ENCODE data around the gene ZNF827.
A peak's percentile ranks its signal among the peaks of the same experiment; 100 is the strongest.

ZNF827 gene

GRCh38 chr4:145886871-145887240 is 51.8 kb downstream of the ZNF827 start:
- no peak for DNase-seq

DNA sequence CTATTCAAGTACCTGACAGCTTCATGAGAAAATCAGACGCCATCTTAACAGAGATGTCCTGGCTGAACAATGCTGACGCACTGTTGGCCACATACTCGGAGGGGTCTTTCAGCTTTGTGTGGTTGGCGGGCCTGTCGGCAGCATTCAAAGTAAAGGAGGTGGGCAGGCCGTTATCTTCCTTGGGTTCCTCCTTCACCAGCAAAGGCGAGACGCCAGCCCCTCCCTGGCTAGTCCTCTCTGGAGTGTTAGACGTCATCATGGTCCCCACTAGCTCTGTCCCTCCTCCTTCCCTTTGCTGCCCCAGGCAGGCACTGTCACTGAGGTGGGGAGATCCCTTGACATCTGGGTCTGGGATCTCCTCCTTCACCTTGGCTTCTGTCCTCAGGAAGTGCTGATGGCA is 53.0 kb downstream of the ZNF827 start:
- no peak for DNase-seq

DNA sequence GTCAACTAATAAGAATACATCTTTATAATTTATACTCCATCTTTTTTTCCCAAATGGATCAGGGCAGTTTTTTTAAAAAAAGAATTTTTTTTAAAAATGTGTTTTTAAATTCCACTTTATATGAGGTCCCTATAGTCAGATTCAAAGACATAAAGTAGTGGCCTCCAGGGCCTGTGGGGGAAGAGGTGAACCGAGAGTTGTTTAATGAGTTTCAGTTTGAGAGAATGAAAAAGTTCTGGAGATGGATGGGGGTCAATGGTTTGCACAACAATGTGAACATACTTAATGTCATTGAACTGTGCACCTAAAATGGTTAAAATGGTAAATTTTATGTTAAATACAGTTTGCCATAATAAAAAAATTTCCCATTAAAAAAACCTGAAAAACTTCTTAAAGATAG is 53.8 kb downstream of the ZNF827 start:
- DNase-seq: no peak

- no peak for DNase-seq
Measured at GRCh38 chr4:145883101-145883694, 55.4 kb downstream of the ZNF827 start.

DNA sequence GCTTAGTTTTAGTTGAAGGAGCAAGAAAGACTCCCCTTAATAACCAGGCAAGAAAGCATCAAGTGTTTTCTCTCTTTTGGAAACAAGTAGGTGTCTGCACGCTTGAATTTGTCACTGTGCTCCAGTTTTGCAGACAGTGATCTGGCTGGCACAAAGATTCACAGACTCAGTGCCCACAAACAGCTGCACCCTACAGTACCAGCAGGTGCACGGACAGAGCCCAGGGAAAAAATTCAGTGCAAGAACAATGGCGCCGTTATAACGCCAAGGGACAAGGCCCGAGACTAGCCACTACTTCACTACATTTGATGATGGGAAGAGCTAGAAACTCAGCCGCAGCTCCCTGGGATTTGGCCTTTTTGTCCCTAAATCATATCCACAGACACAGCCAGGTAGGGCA is 56.0 kb downstream of the ZNF827 start:
- no peak for DNase-seq

- DNase-seq: no peak
Measured at GRCh38 chr4:145881989-145882388, 56.6 kb downstream of the ZNF827 start.

DNA sequence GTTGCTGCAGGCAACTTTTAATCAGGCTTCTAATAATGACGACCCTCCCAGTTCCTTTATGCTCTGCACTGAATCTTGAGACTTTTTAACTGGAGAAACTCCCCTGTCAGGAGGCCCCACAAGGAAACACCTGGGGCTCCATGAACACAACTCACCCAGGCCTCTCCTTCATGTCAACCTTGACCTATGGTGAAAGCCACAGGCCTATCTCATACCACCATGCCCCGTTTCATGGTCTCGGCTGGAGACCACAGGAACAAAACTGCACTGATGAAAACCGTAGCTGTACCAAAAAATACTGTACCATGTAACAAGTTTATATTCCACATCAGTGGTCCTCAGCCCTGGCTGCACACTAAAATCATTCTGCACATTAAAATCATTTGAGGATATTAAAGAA is 57.0 kb downstream of the ZNF827 start:
- no peak for DNase-seq

DNA sequence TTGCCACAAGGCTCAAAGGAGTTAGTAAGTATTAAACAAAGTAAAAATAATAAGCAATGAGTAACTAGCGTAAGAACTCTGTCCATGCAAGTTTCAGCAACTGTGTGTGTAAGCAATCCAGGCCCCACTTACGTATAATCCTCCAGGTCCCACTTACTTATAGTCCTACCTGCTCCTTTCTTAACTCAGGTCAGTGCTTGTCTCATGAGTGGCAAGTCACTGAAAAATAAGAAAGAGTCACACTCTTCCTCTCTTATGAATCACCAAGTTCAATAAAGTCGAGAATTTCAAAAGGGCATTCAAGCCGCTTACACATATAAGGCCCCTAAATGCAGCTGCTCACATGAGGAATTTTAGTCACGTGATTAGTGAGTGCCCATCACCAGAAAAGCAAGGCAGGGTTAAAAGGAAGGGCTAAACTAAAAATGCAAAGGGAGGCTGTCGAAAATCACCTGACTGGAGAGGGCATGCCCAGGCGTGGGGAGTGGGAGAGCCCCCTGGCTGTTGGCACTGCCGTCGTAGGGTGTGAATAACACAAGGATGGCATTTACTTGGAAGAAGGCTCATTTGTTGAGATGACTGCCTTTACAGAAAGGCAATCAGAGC is 58.2 kb downstream of the ZNF827 start:
- no peak for DNase-seq

- DNase-seq: no peak
Measured at GRCh38 chr4:145879598-145879997, 59.0 kb downstream of the ZNF827 start.

GRCh38 chr4:145878501-145879435 is 59.9 kb downstream of the ZNF827 start:
- DNase-seq: no peak

- no peak for DNase-seq
Measured at GRCh38 chr4:145876531-145877180, 62.0 kb downstream of the ZNF827 start.

GRCh38 chr4:145873901-145874300 is 64.7 kb downstream of the ZNF827 start:
- DNase-seq: no peak

DNA sequence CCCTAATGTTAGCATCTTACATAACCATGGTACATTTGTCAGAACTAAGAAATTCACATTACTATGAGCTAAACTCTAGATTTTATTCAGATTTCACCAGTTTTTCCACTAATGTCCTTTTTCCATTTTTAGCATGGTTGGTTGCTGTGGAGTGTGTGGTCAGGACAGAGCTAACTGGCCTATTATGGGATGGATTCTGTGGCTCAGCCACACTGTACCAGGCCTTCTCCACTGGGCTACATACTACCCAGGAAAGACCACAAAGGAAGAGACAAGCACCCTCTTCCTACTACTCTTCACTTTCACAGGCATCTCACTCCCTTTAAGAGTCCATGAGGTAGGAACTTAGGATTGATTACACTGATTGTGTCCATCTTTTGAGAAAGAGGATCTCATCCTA is 67.4 kb downstream of the ZNF827 start:
- DNase-seq: peak in 1 of 5 experiments; percentile 11

DNA sequence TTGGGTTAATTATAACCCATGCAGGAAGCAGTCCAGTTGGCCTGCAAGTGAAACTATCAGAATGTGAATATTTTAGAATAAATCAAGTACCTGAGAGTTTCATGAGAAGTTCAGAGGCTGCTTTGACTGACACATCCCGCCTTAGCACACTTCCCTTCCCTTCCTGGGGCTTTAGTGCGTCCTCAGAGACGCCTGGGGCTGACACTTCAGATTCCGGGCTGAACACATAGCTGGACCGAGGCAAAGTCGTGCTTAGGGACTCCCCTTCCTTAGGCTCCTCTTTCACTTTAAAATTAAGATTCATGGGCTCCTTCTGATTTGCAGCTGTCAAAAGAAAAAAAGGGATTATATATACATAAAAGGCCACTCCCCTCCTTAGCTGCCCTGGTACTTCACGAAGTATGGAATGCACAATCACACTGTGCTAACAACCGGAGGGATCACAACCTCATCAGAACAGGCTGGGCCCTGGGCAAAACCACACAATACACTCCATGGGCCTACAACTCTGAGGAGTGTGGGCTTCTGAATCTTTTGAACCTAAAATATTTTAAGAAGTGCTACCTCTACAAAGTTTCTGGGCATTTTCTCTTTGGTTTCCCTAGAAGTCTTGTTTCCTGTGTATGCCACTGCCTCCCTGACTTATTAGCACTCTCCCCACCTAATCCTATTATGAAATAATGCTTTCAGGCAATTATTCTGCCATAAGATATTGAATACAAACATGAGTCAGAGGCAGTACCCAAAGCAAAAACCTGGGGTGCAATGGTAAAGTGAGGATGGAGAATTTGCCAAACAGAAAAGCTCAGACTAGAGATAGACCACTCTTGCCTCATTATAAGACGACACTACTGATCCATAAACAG is 68.2 kb downstream of the ZNF827 start:
- DNase-seq: no peak

DNA sequence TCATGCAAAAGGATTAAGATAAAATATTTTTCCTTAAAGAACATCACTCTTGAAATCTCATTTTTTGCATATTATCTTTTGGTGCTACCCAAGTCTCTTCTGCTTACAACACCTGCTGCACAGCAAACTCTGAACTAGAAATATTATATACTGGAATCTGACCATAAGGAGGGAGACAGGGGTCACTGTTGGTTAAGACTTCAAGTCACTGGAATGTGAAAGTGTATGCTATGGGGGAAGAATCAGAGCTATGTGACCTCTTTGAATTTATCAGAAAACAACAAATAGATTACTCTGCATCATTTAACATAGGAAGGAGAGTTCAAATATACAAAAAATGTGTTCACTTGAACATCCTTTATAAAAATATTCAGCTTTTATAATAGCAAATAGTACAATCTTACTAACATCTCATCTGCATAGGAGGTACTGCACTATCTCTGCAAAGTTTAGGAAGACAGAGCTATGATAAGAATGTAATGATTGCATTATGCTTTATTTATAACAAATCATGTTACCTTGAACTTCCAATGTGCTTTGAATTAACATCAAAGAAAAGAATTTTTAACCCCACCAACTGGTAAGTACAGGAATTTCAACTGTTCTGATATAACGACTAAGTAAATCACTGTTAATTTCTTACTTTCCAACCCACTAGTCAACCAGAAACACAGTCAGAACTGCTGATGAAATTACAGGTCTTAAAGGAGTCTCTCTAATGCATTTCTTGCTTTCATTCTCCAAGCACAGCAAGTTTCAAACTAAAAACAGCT is 69.8 kb downstream of the ZNF827 start:
- peak in 1 of 5 experiments; percentile 60 for DNase-seq

GRCh38 chr4:145867406-145867805 is 71.2 kb downstream of the ZNF827 start:
- no peak for DNase-seq

GRCh38 chr4:145866991-145867390 is 71.6 kb downstream of the ZNF827 start:
- no peak for DNase-seq

DNA sequence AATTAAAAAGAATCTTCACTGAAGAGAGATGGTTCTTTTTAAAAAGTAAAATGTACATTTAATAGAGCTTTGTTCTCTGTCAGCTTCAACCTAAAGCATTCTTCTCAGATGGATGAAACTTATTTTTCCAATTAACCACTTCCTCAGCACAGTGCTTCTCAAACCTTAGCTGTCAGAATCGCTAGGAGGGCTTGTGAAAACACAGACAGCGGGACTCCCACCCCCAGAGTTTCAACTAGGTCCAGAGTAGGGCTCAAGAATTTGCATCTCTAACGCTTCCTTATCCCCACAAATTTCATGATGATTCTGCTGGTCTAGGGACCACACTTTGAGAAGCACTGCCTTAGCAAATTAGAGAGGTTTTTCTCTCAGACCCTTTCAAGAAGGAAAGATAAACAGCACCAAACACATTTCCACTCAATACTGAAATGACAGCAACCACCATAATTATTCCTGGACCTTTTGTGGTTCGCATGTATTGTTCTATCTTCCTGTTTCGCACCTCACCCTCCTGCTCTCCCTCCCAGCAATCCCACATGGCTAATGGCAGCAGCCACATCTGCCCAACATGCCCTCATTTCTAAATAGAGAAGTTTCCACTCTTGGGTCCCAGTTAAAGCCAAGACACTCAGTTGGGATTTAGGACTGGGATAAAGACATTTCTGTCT is 73.2 kb downstream of the ZNF827 start:
- DNase-seq: no peak

DNA sequence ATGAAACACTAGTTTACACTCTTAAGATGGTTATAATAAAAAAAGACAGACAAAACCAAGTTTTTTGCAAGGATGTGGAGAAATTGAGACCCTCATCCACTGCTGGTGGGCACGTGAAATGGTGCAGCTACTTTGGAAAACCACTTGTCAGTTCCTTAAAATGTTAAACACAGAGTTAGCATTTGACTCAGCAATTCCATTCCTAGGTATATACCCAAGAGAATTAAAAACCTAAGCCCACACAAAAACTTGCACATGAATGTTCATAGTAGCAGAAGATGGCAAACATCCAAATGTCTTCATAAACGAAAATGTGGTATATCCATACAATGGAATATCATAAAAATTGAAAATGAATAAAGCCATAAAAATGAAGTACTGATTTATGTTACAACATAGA is 75.4 kb downstream of the ZNF827 start:
- no peak for DNase-seq

DNA sequence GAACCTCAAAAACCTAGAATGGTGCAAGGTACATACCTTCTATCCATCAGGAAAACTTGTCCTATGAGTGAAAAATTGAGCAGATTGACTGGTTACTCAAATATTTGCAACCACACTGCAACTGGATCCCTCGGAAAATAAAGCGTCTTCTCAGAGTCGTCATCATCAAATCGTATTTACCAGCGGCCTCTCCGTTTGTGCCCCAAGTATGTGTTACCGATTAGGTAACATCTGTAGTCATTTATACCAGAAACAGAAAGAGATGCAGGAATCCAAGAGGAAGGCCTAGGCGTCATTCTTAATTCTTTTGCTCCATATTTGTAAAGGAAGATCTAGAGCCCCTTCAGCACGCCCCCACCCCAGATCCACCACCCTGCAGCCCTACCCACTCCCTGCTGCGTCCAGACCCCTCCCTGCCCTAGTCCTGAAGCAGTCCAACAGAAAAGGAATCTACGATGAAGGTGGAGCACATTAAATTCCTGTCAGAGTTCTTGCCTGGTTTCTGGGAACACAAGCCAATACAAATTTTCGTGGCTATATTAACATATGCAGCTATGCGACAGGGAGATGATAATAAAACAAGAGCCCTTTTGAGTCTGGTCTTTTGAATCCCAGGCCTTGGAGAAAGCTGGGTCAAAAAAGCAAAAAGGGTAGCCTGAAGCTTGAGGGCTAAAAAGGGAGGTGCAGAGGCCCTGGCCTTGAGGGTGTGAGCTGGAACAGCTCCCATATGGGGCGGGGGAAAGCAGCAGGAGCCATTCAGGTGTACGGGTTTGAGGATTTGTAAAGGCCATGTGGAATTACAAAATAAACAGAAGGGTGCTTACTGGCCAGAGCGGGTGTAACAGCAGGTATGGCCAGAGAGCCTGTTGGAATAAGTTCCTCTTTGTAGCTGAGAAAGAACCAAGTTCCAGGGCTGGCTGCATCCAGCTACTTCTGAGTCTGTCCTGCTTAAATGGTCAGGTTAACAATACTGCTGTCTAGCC is 77.0 kb downstream of the ZNF827 start:
- no peak for DNase-seq

Measured in T-helper 2 cell (primary cell).